NCI-H2196 (cell line): ENCODE data around the gene OGFRL1.
A peak's percentile ranks its signal among the peaks of the same experiment; 100 is the strongest.
"Not testable (repeated sequence)": the region's sequence is repeated elsewhere in the genome, so short reads cannot be mapped to it uniquely, and the experiment has no call there.

Experiments
- DNase-seq: peaks from one replicate; lab custom pipeline; 2025; ENCODE audit not compliant: unreplicated experiment; lab: John Stamatoyannopoulos, UW

Gene OGFRL1

DNA sequence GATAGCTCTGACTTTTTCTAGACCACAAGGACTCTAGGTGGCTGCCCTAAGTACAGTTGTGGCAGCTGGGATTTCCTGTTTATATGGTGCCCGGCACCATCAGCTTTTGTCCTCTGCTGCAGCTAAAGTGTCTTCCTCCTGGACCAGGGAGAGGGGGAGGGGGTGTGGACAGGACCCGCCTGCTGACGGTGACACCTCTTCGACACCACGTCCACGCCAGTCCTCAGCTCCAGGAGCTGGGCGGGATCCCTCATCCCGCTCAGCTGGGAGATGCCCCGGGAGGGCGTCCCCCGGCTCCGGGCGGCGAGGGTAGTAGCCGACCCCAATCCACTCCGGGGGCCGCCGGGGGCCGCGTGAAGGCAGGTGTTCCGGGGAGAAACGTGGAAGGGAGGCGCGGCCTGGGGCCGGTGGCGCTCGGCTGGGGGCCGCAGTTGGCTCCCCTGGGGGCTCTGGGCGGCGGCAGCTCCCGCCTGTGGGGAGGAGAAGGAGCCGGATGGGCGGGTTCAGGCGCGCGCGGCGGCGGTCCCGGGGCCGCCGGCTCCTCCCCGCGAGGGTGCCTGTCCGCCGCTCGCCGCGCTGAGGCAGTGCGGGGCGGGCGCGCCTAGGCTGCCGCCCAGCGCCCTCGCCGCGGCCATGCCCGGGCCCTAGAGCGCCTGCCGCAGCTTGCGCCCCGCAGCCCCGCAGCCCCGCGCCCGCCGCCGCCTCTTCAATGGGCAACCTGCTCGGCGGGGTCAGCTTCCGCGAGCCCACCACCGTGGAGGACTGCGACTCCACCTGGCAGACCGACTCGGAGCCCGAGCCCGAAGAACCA is at the start of gene OGFRL1:
Gene OGFRL1 (plus strand): TSS at position 584 of the 811 bp plus-strand sequence. CDS start 126 bp downstream, at position 710.
- DNase-seq: peak; percentile 79

DNA sequence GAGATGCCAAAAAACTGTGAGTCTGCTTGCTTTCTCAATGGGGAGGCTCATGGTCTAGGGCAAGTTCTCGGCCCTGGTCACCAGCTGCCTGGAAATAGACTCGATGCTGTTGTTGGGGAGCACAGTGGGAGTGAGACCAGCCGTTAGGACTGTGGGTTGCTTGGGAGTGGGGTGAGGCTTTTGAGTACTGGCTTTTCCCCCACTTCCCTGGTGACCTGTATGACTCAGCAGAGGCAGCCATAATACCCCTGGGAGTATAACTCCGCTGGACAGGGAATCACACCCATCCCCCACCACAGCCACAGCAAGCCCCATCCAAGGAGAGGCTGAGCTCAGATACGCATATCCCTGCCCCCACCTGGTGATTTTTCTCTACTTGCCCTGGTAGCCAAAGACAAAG is 48.9 kb upstream of the OGFRL1 start:
- DNase-seq: no peak

DNA sequence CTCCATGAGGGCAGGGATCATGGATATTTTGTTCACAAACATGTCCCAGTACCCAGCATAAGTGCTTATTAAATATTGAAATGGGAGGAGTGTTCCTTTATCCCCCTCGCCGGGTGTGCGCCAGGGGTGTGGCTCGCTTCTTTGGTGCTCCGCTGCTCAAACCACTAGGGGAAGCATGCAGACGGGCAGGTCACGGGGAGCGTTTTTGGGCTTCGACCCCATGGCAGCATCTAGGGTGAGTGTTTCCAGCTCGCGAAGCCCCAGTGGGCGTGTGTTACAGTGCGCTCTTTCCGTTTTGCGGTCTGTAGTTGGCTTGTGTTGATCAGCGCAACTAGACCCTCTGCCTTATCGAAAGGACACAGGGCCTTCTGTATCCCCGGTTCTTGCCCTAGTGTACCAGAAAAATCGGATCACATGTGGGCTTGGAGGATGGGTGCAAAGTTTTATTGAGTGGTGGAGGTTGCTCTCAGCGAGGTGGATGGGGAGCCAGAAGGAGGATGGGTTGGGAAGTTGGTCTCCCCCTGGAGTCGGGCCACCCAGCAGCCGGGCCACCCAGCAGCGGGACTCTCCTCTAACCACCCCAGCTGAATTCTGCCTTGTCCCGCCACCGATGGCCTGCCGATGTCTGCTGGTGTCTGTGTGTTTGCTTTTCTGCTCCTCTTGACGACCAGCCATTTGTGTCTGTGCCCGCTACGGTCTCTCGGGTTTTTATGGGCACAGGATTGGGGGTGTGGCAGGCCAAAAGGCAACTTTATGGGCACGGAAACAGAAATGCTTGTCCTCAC is 43.2 kb upstream of the OGFRL1 start:
- no peak for DNase-seq

DNA sequence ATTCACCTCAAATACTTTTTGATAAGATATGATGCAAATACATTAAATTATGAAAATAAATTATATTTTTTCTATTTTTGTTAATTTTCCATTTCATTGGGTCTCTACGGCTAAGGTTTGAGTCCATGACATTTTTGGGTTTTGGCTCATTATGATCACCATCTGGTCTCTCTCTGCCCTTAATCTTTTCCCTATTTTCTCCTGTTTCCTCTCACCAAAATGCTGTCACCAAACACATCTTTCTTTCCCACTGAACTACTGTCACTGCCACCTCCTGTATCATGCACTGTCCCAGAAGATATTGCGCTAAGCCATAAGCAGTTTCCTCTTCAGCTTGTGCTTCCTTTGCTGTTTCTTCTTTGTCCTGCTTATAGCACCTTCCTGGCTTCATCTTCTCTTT is 42.0 kb upstream of the OGFRL1 start:
- no peak for DNase-seq

DNA sequence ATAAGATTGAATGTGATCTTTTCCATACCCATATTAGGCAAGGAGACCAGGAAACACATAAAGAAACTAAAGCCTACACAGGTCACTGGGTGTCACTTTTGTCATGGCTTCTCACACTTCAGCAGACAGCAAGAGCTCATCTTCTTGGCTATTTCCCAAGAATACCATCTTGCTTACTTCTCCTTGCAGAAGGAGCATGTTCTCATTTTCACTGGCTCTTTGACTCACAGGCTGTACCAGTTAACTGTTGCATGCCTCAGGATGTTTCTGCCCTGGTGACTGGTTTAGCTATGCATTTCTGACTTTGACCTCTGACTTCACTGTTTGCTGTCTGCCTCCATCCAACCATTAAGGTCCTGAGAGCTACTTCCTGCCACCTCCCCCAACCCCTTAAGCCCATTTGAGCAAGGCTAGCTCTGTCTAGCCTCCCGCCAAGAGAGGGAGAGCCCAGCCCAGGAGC is 40.3 kb upstream of the OGFRL1 start:
- DNase-seq: no peak

DNA sequence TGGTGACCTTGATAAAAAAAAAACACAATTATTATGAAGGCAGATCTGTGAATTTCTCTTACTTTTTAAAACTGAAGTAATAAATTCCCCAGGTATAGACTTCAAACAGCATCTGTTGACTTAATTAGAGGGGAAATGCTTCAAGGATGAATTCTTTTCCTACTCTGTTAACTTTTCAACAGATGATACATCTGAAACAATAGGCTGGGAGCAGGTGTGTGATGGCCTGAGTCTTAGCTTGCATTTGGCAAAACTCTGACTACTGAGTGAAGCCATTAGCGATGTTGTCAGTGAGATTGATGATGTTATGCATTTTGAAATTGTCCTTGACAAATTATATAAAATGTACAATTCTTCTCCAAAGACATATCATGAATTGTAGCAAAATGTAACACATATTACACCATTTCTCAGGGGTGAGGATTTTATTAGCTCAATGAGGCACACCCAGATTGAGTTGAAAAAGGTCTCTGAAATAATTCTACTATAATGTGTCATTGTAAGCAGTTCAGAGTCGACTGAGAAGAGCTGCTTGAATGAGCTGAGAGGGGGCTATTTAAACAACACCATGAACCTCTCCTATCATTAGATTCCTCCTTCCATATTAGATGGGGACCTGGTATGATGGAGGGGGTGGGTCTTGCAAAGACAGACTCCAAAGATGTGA is 39.6 kb upstream of the OGFRL1 start:
- DNase-seq: no peak

DNA sequence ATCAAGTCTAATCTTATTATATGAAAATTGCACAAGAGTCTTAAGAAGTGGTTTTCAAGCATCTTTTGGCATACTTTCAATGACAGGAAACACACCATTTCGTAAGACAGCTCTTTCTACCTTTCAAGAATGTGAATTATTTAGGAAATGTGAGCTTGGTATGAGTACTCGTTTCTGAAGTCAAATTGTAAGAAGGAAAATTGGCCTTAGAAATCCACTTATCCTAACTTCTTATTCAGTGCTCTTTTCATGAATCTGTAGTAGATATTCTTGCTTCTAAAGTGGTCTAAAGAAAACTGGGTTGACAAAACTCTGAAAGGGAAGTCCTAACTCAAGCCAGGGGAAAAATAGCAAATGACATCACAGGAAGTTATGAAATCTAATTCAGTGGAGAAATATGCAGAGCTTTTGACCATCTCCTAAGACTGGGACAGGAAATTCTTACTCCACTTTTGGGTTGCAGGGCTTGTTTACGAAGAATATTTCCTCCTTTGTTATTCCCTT is 38.5 kb upstream of the OGFRL1 start:
- DNase-seq: no peak

DNA sequence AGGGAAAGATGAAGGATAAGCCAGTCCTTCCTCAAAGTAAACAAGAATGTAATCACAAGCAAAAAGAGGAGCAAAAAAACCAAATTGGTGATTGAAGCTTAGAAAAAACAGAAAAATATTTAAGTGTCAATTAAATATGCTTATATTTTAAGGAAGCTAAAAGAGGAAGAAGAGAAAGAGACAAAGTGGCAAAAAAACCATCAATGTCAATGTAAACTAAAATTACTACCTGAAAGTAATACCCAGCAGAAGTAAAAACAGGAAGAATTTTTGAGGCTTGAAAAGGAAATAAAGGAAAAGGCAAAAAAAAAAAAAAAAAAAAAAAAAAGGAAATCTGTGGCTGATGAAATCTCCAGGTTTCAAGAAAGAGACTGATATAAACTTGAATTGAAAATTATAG is 36.2 kb upstream of the OGFRL1 start:
- no peak for DNase-seq

DNA sequence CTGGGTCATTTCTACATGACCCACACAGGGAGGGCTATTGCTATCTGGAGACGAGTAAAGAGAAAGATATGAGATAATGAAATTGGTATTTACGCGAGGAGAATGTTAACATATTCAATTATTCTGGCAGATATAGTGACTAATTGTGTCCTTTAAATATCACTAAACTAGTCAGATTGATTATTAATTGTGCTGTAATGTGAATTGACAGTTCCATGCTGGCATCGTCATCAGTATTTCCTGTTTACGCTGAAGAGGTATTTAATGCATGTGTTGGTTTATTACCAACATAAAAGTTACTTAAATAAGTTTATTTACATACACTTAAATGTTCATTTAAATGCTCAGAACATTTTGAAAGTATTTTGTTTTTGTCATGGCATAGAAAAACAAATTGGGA is 35.7 kb upstream of the OGFRL1 start:
- no peak for DNase-seq

DNA sequence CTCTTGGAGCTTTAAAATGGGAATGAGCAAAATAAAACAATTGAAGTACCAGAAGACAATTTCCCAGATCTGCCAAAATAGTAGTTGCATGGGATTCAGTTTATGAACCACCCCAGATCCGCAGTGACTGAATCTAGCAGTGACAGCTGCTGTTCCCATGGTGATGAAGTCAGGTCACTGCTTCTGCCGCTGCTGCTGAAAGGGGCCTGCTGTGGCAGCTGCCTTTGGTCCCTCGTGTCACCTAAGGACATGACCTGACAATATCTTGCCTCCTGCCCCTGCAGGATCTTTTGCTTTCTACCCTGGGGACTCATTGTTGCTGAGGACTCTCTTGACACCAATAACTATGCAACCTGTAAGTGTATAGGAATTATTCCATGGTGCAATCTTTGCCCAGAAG is 34.3 kb upstream of the OGFRL1 start:
- DNase-seq: no peak

DNA sequence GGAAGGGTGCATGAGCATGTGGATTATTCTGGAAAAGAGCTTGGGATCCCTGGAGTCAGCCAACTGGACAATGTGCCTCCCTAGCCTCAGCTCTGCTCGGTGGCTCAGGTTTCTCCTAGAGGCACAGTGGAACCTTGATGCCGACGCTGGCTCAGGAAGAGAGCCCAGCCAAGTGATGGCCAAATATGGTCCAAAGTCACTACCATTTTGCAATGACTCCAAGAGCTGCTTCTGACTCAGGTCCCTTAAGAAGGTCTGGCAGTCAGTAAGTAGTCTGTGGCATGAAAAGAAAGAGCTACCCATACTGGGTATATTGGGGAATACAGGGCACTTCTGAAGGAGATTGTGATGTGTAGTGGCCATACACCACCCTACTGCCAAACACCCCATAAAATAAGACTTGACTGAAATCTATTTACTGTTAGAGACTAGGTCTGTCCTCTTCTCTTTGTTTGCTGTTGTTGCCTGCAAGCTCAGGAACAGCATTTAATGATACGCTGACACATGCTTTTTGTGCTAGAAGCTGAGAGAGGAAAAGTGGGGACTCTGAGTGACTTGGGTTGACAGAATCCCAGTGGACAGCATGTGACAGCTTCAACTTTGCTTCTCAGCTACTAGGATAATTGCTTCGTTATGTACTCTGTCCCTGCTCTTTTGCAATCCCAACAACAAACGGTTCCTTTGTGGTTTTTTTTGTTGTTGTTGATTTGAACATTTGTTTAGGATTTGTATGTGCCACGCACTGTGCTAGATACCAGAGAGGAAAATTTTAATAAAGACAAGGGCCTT is 30.3 kb upstream of the OGFRL1 start:
- no peak for DNase-seq

DNA sequence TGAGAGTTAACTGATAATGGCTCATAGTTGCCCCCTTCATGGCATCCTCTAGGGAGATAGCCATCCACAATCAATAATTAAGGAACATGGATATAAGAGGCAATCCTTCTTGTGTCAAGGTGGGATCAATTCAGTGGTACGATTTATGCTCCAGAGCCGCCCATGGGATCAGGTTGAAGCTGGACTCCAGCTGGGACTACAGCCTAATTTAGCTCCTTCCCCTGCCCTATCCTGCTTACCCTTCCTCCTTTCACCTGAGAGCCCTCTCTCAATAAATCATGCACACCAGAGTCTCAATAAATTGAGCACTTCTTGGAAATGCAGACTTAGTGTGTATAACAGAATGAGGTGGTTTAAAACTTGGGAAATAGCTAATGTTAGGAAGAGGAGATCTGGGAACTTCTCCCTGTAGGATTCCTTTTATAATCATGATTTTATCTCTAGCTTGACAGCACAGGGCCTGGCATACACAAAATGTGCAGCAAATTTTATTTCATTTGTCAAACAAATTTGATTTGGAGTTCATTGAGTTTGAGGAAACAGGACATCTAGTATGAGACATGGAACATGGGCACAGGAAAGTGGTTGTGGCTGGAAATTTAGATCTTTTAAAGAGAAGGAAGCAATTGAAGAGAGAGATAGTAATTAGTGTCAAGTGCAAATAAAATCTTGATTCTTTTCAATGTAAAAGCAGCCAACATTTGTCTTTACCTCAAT is 28.6 kb upstream of the OGFRL1 start:
- no peak for DNase-seq

DNA sequence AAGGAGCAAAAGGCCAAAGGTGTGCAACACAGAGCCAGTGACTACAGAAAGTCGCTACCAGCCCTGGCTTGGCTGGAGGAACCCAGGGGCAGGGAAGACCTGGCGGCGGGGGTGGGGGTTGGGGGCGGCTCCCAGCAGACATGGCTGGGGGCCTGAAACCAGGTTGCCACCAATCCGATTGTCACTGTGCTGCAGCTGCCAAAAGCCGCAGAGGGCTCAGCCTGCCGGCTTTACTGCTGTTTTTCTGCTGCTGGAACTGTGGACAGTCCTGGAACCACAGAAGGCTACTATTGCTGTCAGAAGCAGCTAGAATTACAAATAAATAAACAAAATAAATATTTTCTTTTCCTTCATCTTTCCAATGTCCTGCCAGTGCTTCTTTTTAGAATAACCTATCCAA is 25.7 kb upstream of the OGFRL1 start:
- no peak for DNase-seq

DNA sequence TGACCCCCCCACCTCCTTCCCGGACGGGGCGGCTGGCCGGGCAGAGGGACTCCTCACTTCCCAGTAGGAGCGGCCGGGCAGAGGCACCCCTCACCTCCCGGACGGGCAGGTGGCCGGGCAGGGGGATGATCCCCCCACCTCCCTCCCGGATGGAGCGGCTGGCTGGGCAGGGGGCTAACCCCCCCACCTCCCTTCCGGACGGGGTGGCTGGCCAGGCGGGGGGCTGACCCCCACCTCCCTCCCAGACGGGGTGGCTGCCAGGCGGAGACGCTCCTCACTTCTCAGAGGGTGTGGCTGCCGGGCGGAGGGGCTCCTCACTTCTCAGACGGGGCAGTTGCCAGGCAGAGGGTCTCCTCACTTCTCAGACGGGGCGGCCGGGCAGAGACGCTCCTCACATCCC is 22.2 kb upstream of the OGFRL1 start:
- not testable (repeated sequence) for DNase-seq

DNA sequence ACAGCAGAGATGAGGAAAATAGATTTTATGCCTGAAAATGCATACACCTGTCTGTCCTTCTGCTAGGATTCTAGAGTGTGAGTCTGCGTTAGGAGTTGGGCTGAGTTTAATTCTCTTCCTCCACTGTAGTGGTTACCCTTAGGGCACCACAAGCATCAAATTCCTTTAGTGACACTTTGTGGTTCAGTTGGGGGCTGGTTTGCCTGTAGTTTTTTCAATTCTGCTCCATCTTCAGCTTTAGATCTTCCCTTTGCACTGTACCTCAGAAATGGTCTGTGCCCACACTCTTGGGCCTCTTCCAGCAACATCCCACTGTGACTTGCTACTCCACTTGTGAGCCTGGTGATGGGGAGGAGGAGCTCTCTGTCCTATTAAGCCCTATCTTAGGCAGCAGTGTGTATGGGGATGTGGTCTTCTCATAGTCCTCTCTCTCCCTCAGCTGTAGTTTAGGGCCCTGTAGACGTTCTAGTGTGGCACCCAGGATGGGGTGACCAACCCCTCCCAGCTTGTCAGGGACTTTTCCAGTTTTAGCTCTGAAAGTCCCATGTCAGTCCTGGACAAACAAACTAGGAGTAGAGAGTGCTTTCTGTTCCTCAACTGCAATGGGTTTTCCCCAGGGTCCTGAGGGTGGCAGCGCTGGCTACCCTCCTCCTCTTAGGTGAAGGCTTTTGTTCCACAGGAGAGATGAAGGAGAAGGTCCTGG is 19.7 kb upstream of the OGFRL1 start:
- DNase-seq: no peak

DNA sequence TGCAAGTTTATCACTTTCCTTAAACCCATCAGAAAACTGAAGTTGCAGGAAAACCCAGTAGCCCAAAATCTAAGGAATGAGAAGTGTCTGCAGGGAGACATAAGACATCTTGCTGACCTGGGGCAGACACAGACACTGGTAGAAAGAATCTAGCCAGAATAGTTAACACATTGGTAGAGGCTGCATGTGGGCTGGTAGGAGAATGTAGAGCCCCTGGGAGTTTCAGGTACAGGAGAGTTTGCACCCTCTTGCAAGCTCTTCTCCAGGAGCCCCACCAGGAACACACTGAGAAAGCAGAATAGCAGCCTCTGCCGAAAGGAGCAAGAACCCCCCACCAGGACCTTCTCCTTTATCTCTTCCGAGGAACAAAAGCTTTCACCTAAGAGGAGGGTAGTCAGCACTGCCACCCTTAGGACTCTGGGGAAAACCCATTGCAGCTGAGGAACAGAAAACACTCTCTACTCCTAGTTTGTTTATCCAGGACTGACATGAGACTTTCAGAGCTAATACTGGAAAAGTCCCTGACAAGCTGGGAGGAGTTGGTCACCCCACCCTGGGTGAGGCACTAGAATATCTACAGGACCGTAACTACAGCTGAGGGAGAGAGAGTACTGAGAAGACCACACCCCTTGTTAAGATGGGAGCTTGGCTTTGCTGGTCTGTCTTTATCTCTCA is 10.5 kb upstream of the OGFRL1 start:
- DNase-seq: no peak

DNA sequence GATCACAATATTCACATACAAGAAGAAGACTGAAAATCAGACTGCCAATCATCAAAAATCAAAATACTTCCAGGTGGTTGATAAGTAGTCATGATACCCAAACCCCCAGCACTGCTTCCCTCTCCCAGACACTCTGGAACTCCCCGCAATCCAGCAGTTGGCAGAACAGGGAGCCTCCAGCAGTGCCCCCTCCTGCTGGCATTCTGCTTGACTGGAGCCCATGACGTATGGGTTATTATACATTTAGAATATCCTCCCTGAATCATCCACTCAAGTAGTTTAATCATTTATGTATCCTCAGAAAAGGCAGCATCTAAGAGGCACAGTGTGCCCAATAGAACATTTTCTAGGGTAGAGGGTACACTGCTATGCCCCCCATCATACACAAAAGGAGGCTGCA is 9.3 kb upstream of the OGFRL1 start:
- DNase-seq: no peak

DNA sequence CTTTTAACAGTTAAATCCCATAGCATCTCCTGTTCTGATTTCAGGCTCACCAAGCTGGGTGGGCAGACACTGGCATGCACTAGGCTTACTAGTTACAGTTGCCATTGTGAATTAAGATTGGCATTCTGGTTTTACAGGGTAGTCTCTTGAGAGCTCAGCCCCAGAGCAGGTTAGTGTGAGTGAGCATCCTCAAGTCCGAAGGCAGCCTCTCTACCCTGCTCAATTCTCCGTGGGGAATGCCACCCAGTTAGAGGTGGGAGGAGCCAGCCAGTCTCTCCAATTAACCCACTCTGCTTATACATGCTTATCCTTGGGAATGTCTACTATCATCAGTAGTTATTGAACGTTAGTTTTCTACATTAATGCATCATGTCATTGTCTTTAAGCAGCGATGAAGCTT is 8.9 kb upstream of the OGFRL1 start:
- no peak for DNase-seq

DNA sequence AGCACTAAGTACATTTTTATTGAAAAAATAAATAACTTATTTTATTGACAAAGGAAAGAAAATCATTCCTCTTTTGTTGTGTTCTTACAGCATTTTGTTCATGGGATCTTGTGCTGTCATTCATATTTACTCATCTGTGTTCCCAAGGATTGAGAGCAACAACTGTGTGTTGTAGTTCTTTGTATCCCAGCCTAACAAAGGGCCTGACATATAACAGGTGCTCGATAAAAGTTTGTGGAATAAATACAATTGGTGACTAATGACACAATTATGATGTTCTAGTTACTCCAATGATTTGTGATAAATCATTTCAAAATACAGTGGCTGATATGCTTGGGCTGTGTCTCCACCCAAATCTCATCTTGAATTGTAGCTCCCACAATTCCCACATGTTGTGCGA is 7.9 kb upstream of the OGFRL1 start:
- DNase-seq: no peak
